ENCODE data around the gene CCDC68.

The CCDC68 gene

DNA sequence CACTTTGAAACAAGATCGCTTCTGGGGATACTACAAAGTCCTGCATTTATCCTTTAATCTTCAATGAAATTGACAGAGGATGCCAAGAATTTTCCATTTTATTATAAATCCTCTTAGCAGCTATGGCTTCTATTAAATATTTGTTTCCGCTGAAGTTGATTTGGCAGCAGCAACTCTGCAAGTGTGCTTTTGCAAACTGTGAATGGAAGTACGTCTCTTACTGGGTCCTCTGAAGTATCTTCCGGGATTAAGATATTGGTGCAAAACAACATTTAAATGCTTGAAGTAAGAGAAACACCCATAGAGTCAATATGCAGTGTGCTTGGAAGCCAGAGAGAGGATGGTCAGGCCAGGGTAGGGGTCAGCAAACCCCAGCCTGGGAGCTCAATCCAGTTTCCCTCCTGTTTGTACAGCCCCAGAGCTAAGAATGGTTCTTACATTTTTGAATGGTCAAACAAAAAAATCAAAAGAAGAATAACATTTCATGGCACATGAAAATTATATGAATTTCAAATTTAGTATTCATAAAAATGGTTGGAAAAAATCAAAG is 13.6 kb downstream of the CCDC68 start:
- no peak for TF ChIP-seq POLR2AphosphoS5 (IDR thresholded peaks at IDR 0.05; ENCODE audit: low read depth, low read length)
- TF ChIP-seq SIN3A (IDR thresholded peaks at IDR 0.05; ENCODE audit: borderline replicate concordance, insufficient read depth, low read length) = no peak
- TF ChIP-seq TAF1 (IDR thresholded peaks at IDR 0.05; ENCODE audit: borderline replicate concordance, insufficient read depth, low read length) = no peak
- TF ChIP-seq, protein P1, sequence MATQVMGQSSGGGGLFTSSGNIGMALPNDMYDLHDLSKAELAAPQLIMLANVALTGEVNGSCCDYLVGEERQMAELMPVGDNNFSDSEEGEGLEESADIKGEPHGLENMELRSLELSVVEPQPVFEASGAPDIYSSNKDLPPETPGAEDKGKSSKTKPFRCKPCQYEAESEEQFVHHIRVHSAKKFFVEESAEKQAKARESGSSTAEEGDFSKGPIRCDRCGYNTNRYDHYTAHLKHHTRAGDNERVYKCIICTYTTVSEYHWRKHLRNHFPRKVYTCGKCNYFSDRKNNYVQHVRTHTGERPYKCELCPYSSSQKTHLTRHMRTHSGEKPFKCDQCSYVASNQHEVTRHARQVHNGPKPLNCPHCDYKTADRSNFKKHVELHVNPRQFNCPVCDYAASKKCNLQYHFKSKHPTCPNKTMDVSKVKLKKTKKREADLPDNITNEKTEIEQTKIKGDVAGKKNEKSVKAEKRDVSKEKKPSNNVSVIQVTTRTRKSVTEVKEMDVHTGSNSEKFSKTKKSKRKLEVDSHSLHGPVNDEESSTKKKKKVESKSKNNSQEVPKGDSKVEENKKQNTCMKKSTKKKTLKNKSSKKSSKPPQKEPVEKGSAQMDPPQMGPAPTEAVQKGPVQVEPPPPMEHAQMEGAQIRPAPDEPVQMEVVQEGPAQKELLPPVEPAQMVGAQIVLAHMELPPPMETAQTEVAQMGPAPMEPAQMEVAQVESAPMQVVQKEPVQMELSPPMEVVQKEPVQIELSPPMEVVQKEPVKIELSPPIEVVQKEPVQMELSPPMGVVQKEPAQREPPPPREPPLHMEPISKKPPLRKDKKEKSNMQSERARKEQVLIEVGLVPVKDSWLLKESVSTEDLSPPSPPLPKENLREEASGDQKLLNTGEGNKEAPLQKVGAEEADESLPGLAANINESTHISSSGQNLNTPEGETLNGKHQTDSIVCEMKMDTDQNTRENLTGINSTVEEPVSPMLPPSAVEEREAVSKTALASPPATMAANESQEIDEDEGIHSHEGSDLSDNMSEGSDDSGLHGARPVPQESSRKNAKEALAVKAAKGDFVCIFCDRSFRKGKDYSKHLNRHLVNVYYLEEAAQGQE (IDR thresholded peaks at IDR 0.05; ENCODE audit: insufficient read depth in 1 of 2, low read depth in 2 of 2, low read length in 2 of 2) = no peak
- no peak for TF ChIP-seq FOXP2 (optimal IDR thresholded peaks at IDR 0.05; ENCODE audit: borderline replicate concordance, extremely low read depth, extremely low read length, insufficient read depth)

DNA sequence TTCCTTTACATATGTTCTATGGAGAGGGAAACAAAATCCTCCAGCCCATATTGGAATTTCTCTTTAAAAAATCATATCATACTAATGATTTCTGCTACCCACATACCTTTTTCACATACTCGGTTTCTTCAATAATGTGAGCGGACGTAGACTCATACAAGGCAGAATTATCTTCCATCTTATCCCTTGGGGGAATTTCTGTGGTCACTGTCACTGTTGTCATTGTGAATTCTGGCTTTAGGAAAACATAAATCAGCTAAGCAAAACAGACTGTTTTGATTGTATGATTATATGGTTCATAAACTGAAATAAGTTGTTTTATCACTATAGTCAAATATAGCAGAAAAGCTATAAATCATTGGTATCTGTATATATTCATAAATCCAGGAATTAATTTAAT is 16.7 kb downstream of the CCDC68 start:
- TF ChIP-seq FOXP2 (optimal IDR thresholded peaks at IDR 0.05; ENCODE audit: borderline replicate concordance, extremely low read depth, extremely low read length, insufficient read depth) = no peak
- TF ChIP-seq SIN3A (IDR thresholded peaks at IDR 0.05; ENCODE audit: borderline replicate concordance, insufficient read depth, low read length) = no peak
- TF ChIP-seq, protein P1 (IDR thresholded peaks at IDR 0.05; ENCODE audit: insufficient read depth in 1 of 2, low read depth in 2 of 2, low read length in 2 of 2) = no peak
- TF ChIP-seq TAF1 (IDR thresholded peaks at IDR 0.05; ENCODE audit: borderline replicate concordance, insufficient read depth, low read length) = no peak
- no peak for TF ChIP-seq POLR2AphosphoS5 (IDR thresholded peaks at IDR 0.05; ENCODE audit: low read depth, low read length)

DNA sequence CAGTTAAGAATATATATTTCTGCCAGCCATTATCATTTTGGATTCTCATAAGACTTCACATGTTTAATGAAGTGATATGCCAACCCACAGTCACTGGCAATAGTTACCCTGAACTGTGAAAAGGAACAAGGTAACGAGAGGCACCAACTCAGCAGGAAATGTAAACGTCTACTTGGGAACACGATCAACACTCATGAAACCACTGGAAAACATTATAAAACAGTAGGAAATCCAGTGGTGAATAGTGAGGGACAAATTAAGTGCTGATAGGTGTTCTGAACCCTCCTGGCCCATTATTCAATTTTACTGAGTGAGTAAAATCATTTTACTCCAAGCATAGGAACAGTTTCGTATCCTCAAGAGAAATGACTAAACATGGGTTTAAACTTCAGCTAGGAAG is 17.1 kb downstream of the CCDC68 start:
- TF ChIP-seq, protein P1 (IDR thresholded peaks at IDR 0.05; ENCODE audit: insufficient read depth in 1 of 2, low read depth in 2 of 2, low read length in 2 of 2) = no peak
- TF ChIP-seq SIN3A (IDR thresholded peaks at IDR 0.05; ENCODE audit: borderline replicate concordance, insufficient read depth, low read length) (no peak), TAF1 (IDR thresholded peaks at IDR 0.05; ENCODE audit: borderline replicate concordance, insufficient read depth, low read length) (no peak), POLR2AphosphoS5 (IDR thresholded peaks at IDR 0.05; ENCODE audit: low read depth, low read length) (no peak), FOXP2 (optimal IDR thresholded peaks at IDR 0.05; ENCODE audit: borderline replicate concordance, extremely low read depth, extremely low read length, insufficient read depth) (no peak)

DNA sequence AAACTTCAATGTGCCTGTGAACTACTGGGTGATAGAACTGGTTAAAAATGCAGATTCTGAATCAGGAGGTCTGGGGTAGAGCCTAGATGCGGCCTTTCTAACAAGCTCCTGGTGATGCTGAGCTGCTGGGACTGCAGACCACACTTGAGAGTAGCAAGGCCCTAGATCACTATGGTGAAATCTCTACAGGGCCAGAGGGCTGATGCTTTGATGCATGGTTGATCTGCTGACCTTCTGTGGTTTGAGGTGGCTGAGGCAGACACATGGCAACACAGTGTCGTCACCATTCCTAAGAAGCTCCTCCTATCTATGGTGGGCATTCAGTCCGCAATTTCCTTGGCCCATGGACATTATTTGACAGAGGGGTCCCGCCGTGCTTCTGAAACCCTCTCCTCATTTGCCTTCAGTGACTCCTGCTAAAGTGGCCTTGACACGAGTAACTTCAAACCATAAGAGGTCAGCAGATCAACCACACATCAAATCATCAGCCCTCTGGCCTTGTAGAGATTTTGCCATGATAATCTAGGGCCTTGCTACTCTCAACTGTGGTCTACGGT is 19.8 kb downstream of the CCDC68 start:
- TF ChIP-seq POLR2AphosphoS5 (IDR thresholded peaks at IDR 0.05; ENCODE audit: low read depth, low read length) (no peak), SIN3A (IDR thresholded peaks at IDR 0.05; ENCODE audit: borderline replicate concordance, insufficient read depth, low read length) (no peak)

DNA sequence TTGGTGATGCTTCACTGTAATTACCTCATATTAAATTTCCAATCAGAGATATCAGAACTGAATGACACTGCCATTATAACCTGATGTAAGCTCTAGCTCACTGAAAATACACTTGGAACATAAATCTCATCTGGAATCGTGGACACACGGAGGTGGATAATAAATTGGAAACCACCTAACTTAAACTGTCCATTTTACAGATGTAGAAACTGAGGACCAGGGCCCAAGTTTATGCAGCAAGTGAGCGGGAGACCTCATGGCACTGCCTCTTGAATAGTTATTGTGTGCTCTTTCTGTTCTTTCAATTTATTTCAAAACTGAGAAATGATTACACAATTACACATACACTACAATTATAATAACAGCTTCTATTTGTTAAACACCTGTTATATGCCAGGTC is 20.8 kb downstream of the CCDC68 start:
- TF ChIP-seq SIN3A (IDR thresholded peaks at IDR 0.05; ENCODE audit: borderline replicate concordance, insufficient read depth, low read length) = no peak
- no peak for TF ChIP-seq POLR2AphosphoS5 (IDR thresholded peaks at IDR 0.05; ENCODE audit: low read depth, low read length)
- TF ChIP-seq TAF1 (IDR thresholded peaks at IDR 0.05; ENCODE audit: borderline replicate concordance, insufficient read depth, low read length) = no peak
- TF ChIP-seq, protein P1 (IDR thresholded peaks at IDR 0.05; ENCODE audit: insufficient read depth in 1 of 2, low read depth in 2 of 2, low read length in 2 of 2) = no peak
- no peak for TF ChIP-seq FOXP2 (optimal IDR thresholded peaks at IDR 0.05; ENCODE audit: borderline replicate concordance, extremely low read depth, extremely low read length, insufficient read depth)

Data from PFSK-1 (cell line).